Liver (tissue), 3 donors: Measurements from ENCODE around the gene PYDC1.

Experiments
- JUND ChIP-seq, 2 donors: IDR thresholded peaks; 2 replicates each; pipeline ENCODE4 v1.6.1; 2016; ENCODE audit warnings: antibody characterized with exemption in 2 of 2
- TF ChIP-seq, protein P1 (sequence below): fragments of 150-350 bp; IDR thresholded peaks from 2 replicates; pipeline ENCODE4 v1.5.1; 2017; ENCODE audit warnings: improper control_type of control experiment, low read depth, low read length; ENCODE audit not compliant: missing input control
- donor health status: healthy.
- donor health status: healthy.

DNA sequence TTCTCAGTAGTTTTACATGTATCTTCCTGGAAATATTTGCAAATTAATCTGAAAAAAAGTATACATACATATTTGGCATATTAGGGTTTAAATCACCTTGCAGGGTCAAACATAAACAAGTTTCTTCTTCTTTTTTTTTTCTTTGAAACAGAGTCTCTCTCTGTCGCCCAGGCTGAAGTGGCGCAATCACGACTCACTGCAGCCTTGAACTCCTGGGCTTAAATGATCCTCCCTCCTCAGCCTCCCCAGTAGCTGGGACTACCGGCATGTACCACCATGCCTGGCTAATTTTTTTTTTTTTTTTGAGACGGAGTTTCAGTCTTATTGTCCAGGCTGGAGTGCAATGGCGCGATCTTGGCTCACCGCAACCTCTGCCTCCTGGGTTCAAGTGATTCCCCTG lies 49.6 kb downstream of the PYDC1 start:
- TF ChIP-seq JUND (IDR thresholded peaks at IDR 0.05) = no peak
- TF ChIP-seq, protein P1, sequence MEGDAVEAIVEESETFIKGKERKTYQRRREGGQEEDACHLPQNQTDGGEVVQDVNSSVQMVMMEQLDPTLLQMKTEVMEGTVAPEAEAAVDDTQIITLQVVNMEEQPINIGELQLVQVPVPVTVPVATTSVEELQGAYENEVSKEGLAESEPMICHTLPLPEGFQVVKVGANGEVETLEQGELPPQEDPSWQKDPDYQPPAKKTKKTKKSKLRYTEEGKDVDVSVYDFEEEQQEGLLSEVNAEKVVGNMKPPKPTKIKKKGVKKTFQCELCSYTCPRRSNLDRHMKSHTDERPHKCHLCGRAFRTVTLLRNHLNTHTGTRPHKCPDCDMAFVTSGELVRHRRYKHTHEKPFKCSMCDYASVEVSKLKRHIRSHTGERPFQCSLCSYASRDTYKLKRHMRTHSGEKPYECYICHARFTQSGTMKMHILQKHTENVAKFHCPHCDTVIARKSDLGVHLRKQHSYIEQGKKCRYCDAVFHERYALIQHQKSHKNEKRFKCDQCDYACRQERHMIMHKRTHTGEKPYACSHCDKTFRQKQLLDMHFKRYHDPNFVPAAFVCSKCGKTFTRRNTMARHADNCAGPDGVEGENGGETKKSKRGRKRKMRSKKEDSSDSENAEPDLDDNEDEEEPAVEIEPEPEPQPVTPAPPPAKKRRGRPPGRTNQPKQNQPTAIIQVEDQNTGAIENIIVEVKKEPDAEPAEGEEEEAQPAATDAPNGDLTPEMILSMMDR = no peak
